HG03066 (cell line): Measurements from ENCODE around the gene KMT2C.
A peak's percentile ranks its signal among the peaks of the same experiment; 100 is the strongest.
"Not testable (repeated sequence)": the region's sequence is repeated elsewhere in the genome, so short reads cannot be mapped to it uniquely, and the experiment has no call there.

Source experiments
- ATAC-seq: cut with Tn5 transposase; IDR thresholded peaks from one replicate; pipeline ENCODE4 v1.9.1; 2021; ENCODE audit warnings: low read depth; ENCODE audit not compliant: unreplicated experiment

KMT2C gene

DNA sequence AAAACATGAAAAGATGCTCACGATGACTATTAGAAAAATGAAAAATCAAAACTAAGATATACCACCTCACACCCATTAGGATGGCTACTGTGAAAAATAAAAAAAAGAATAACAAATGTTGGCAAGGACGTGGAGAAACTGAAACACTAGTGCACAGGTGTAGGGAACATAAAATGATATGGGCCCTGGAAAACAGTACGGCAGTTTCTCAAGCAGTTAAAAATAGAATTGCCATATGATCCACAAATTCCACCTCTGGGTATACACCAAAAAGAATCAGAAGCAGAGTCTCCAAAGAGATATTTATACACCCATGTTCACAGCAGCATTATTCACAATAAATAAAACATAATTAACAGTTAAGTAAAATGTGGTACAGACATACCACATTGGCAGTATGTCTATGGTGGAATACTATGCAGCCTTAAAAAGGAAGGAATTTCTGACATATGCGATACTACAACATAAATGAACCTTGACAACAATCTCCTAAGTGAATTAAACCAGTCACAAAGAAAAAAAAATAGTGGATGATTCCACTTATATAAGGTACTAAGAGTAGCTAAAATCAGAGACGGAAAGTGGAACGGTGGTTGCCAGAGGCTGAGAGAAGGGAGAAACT is 69.7 kb downstream of the KMT2C start:
- no peak for ATAC-seq

DNA sequence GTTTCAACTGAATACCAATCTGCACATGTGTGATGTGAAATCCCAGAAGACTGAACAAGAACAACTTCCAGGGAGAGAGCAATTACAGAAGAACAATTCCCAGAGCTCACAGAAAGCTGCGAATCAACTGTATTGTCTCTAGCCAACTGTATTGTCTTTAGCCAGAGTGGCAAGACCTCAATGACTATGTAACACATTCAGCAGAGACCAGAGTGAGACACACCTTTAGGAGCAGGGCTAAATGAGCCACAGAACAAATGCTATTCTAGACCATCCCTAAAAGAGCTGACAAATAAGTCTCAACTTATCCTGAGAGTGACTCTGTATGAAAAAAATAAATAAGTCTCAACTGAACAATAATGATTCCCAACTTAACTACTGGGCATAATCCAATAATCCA is 72.0 kb downstream of the KMT2C start:
- ATAC-seq = no peak

DNA sequence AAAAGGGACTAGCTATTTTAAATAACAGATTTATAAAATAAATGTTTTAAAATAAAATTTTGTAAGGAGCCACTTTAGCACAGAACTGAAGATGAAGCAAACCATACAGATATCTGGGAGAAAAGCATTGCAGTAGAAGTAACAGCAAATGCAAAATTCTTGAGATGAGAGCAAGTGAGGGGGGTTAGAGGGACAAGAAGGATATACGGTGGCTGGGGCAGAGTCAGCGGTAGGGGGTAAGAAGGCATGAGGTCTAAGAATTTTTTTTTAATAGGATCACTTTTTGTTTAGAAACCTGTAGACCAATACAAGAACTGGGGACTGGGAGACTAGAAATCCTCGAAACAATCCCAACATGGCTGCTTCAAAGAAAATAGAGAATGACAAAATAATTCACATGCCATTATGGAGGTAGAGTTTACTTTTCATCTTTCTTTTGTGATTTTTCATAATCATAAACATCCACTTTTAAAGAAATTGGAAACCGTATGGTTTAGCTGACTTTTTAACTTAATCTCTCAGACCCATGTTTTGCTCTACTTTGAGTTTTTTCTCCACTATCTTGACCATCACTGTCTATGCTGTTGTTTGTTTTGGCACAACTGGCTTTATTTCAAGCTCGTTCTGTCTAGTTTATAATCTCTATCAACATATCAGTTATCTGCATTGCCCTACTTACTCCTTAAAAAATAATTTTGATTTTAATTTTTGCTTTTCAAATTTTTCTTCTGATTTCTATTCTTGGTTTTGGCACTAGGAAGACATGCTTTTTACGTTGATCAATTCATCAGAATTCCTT is 73.5 kb downstream of the KMT2C start:
- no peak for ATAC-seq

DNA sequence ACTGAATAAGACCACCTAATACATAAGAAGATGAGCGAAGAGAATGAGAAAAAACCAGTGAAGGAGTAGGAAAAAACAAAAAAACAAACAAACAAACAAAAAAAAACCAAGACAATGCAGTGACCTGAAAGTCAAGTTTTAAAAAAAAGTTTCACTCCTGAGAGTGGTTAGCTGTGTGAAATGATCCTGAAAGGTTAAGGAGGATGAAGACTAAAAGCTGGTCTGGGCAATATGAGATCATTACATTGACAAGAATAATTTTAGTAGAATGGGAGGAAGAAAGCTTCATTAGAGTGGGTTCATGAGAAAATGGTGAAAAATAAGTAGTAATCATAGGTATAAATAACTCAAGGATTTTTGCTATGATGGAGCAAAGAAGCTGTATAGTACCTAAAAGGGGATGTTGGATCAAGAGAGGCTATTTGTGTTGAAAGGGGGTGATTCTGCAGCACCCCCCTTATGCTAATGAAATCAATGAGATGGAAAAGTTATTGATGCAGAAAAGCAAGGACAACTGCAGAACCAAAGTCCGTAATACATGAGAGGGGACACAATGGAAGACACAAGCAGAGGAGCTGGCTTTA is 80.2 kb downstream of the KMT2C start:
- ATAC-seq = no peak

DNA sequence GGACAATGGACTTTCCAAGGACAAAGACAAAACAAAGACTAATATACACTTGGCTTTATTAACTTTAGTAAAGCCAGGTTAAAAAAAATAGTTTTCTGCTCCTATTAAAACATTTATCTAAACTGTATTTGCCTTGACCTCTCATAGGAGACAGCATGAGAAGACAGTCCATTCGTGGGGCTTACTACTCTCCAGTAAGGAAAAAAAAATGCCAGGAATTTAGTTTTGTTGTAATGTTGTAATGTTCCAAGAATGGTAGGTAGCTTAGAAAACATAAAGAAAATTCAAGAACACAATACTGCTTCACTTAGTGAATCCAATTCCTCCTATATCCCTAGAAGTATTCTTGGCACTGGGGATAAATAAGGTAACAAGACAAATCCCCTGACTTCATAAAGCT is 81.7 kb downstream of the KMT2C start:
- ATAC-seq = no peak

DNA sequence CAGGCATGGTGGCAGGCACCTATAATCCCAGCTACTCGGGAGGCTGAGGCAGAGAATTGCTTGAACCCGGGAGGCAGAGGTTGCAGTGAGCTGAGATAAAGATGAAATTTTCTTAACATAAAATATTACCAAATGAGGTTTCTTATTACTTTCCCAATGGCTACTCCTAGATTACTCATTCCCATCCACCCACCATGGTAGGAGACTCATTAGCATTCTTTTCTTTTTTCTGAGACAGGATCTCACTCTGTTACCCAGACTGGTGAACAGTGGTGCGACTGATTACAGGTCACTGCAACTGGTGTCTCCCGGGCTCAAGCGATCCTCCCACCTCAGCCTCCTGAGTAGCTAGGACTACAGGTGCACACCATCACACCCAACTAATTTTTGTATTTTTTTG is 82.5 kb downstream of the KMT2C start:
- not testable (repeated sequence) for ATAC-seq

DNA sequence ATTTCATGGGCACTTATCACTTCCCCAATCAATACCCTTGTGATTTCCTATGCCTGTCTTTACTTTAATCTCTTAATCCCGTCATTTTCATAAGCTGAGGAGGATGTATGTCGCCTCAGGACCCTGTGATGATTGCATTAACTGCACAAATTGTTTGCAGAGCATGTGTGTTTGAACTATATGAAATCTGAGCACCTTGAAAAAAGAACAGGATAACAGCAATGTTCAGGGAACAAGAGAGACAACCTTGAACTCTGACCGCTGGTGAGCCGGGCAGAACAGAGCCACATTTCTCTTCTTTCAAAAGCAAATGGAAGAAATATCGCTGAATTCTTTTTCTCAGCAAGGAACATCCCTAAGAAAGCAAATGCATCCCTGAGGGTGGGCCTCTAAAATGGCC is 84.1 kb downstream of the KMT2C start:
- ATAC-seq = not testable (repeated sequence)

DNA sequence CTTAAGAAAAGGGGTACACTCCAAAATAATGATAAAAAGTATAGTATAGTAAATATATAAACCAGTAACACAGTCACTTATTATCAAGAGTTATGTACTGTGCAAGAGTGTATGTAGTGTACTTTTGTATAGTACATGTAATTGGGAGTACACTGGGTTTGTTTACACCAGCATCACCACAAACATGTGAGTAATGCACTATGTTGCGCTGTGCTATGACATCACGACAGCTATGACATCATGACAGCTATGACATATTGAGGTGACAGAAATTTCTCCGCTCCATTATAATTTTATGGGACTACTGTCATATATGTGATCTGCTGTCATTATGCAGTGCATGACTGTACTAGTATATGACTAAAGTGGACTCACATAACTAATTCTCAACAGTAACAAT is 84.6 kb downstream of the KMT2C start:
- no peak for ATAC-seq

DNA sequence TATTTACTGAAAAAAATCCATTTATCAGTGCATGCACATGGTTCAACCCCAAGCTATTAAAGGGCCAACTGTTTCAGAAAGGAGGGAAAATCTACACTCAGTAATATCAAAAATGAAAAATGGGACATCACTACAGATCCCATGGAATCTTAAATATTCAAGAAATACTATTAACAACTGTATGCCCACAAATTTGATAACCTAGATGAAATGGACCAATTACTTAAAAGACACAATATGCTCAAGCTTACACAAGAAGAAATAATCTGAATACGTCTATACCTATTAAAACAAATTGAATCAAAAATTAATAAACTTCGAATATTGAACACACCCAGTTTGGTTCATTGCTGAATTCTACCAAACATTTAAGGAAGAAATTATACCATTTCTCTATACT is 87.9 kb downstream of the KMT2C start:
- no peak for ATAC-seq

DNA sequence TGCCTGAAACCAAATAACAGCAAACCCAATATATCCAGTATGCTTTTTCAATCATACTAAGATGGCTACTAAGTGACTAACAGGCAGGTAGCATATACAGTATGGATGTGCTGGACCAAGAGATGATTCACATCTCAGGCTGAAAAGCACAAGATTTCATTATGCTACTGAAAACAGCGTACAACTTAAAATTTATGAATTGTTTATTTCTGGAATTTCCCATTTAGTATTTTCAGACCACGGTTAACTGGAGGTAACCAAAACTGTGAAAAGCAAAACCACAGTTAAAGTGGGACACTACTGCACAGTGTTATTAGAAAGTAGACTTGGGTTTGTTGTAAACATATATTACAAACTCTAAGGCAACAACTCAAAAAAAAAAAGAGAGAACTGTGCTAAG is 91.5 kb downstream of the KMT2C start:
- ATAC-seq = no peak

DNA sequence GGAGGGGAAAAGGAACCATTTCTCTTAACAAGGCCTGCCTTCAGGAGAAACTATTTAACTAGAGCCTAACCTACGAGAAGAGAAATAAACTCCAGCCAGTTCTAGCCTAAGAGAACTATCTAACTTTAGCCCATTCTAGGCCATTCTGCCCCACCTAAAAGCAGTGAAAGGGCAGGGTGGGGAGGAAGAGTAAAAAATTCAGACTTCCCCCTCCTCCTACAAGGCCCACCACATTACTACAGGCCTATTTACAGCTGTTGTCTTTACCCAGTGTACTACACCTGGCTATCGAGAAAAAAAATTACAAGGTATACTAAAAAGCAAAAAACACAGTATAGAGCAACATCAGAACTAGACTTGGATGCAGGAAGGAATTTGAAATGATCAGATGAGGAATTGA is 93.0 kb downstream of the KMT2C start:
- ATAC-seq = no peak

DNA sequence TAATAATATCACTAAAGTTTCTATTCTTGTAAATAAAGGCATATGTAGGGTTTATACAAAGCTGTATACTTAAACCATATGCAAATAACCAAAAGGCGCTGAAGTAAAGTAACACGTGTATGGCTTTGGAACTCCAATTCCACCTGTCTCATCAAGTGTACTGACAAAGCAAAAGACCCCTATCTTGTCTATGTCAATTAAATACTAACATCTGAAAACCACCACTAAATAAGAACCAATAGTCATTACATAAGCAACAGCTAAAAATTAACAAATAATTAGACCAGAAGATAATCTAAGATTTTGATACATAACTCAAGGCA is 93.9 kb downstream of the KMT2C start:
- no peak for ATAC-seq

DNA sequence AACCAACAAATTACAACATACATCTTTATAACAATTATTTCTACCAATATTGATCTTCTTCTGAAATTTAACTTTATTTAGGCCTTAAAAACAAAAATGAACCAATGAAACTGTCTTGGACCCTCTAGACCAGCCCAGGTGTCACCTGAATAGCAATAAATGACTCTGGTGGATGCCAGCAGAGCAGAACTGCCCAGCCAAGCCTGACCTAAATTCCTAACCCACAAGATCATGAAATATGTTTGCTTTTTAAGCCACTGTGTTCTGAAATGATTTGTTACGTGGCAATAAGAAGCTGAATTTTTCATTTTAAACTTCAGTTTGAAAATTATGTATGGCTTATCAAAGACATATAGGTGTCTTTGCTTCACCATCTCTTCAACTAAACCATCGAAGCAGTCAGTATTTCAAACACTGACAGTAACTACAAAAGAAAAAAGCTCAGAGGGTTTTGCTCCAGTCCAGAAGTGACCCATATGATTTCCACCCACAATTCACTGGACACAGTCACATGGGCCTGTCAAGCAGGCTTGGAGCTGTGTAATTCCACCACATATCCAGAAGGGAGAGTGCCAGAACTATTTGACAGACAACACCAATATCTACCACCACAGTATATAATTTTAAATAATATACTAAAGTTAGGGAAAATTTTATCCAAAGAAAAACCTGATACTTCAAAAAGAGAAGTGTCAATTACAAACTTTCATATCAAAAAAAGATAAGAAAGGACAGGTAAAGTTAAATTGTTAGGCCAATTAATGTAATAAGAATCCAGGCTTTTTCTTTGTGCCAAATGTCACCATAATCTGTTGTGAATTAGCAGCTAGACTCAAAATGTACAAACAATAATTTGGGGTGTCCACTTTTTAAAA is 94.5 kb downstream of the KMT2C start:
- no peak for ATAC-seq

DNA sequence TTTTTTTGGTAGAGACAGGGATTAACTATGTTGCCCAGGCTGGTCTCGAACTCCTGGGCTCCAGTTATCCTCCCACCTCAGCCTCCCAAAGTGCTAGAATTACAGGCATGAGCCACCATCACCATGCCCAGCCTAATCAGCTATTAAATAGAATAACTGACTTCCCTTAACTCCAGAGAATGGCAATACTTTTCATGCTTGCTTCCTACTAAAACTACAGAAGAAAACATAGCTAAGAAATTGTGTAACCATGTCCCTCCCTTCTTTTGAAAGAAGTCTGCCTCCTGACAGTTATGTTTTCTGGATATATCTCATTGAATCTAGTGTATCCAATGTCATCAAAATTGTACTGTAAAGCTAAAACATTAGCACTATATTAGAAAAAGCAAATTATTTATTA is 95.6 kb downstream of the KMT2C start:
- no peak for ATAC-seq

DNA sequence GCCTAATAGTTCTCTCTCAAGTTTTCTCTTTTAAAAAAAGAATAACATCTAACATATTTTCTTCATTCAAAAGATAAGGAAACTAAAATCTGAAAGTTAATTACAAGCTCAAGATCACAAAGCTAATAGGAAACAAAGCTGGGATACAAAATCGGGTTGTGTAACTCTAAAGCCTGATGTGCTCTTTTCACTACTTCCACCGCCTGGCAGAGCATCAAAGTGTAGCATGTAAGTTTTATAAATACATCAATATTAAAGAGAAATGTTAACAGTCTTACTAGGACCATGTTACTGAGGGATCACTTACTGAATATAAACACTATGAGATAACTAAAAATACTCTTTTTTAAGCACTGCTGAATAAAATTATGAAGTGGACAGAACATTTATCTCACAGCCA is 97.2 kb downstream of the KMT2C start:
- no peak for ATAC-seq

DNA sequence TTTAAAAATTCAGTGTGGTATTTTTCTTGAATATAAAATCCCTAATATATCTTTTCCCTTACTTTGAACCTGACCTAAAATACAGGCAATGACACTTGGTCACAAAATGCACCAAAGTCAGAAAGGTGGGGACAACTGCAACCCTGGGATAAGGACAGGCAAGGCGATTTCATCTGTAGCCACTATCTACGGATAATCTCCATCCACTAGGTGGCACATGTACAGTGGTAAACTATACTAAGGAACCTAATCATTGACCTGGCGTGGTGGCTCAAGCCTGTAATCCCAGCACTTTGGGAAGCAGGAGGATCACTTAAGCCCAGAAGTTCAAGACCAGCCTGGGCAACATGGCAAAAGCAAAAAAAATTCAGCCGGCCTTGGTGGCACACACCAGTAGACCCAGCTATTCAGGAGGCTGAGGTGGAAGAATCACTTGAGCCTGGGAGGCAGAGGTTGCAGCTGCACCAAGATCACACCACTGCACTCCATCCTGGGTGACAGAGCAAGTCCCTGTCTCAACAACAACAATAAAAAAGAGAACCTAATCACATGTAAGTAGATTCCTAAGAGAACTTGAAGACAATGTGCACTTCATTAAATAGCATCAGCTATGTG is 98.9 kb downstream of the KMT2C start:
- no peak for ATAC-seq

DNA sequence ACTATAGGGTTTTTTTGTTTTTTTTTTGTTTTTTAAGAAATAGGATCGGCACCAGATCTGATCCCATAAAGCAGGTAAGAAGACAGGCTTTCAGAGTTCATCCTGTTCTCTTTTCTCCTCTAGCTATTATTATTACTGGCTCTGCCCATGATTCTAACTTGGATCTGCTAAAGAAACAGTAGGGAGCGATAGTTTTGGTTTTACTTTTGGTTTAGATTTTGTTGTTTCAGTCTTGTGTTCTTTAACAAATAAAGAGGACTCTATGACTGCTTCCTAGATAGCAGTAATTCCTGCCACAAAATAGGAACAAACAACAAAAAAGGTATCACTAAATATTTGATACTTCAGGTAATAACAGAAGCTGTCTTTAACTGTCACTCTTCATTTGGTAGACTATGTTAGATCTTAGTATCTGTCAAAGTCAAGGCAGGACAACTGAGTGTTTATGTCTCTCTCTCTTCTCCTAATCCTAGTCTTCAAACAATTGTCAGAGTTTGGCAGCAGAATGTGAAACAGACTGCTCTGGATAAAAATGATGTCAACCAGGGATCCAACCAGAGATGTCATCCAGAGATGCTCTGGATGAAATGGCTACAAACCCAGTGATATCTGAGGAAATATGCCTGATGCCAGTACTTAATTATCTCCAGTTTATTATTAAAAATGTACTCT is 99.8 kb downstream of the KMT2C start:
- ATAC-seq = peak; percentile 58

DNA sequence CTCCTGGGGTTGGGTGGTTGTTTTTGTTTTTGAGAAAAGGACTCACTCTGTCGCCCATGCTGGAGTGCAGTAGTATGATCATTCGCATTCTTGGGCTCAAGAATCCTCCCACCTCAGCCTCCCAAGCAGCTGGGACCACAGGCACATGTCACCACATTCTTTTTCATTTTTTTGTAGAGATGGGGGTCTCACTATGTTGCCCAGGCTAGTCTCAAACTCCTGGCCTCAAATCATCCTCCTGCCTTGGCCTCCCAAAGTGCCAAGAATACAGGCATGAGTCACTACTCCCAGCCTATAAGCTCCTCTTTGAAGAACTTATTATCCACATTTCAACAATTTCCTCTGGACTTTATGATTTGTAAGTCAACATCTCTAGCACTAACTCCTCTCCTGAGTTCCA is 102.7 kb downstream of the KMT2C start:
- ATAC-seq = no peak

DNA sequence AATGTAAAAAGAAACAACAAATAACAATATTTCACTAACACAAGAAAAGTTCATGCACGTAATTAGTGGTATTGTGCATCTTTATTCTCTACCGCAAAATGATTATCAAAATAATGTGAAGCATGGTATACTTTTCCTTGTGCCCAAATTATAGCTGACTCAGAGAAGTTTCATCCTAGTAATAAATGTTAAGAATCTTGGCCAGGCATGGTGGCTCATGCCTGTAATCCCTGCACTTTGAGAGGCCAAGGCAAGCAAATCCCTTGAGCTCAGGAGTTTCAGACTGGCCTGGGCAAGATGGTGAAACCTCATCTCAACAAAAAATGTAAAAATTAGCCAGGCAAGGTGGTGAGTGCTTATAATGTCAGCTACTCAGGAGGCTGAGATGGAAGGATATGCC is 105.0 kb downstream of the KMT2C start:
- no peak for ATAC-seq

DNA sequence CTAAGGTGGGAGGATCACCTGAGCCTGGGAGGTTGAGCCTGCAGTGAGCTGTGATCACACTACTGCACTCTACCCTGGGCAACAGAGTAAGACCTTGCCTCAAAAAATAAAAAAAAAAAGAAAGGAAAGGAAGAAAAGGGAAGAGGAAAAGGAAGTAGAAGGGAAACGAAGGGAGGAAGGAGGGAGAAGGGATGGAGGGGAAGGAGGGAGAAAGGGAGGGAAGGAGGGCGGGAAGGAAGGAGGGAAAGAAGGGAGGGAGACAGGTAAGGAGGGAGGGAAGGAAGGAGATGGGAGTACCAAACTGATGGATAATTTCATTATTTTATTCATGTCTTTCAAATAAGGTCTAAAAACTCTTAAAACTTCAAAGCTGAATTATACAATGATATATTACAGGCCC is 106.3 kb downstream of the KMT2C start:
- ATAC-seq = no peak
